Kidney tubule cell (primary cell): ENCODE results near the gene PDIA2.

Experiments used
- DNase-seq: peaks from one replicate; pipeline ENCODE4 v3.0.0-alpha.2; 2018; ENCODE audit warnings: low spot score

The PDIA2 gene

GRCh38 chr16:301235-301634 lies 18.3 kb downstream of the PDIA2 start:
- DNase-seq: no peak

GRCh38 chr16:301950-302349 lies 19.0 kb downstream of the PDIA2 start:
- DNase-seq: no peak

- no peak for DNase-seq
Measured at GRCh38 chr16:303760-304505, 21.0 kb downstream of the PDIA2 start.

- DNase-seq: no peak
Measured at GRCh38 chr16:305916-306626, 23.1 kb downstream of the PDIA2 start.

- no peak for DNase-seq
Measured at GRCh38 chr16:306911-307370, 24.0 kb downstream of the PDIA2 start.

GRCh38 chr16:307691-308312 lies 24.8 kb downstream of the PDIA2 start:
- DNase-seq: no peak

GRCh38 chr16:309476-309875 lies 26.5 kb downstream of the PDIA2 start:
- no peak for DNase-seq

GRCh38 chr16:311725-312124 lies 28.8 kb downstream of the PDIA2 start:
- DNase-seq: no peak

- no peak for DNase-seq
Measured at GRCh38 chr16:314351-314750, 31.4 kb downstream of the PDIA2 start.

- DNase-seq: no peak
Measured at GRCh38 chr16:314795-315299, 31.9 kb downstream of the PDIA2 start.

- DNase-seq: no peak
Measured at GRCh38 chr16:316741-317464, 33.9 kb downstream of the PDIA2 start.

- no peak for DNase-seq
Measured at GRCh38 chr16:317583-317982, 34.6 kb downstream of the PDIA2 start.

GRCh38 chr16:318628-319027 lies 35.7 kb downstream of the PDIA2 start:
- no peak for DNase-seq

GRCh38 chr16:320206-320605 lies 37.2 kb downstream of the PDIA2 start:
- DNase-seq: no peak

- DNase-seq: no peak
Measured at GRCh38 chr16:321532-321931, 38.6 kb downstream of the PDIA2 start.

- DNase-seq: no peak
Measured at GRCh38 chr16:322476-323143, 39.6 kb downstream of the PDIA2 start.

GRCh38 chr16:324201-324450 lies 41.2 kb downstream of the PDIA2 start:
- no peak for DNase-seq

- DNase-seq: peak; percentile 8
Measured at GRCh38 chr16:324451-325334, 41.7 kb downstream of the PDIA2 start.

GRCh38 chr16:325375-326145 lies 42.6 kb downstream of the PDIA2 start:
- DNase-seq: no peak

GRCh38 chr16:330741-331140 lies 47.8 kb downstream of the PDIA2 start:
- no peak for DNase-seq
